Ovary (tissue), 9 donors: ENCODE data around the gene SOCS1. TPM values are rescaled to one million over a fixed set of nuclear protein-coding genes. Genes with fewer than 3 reads are reported as not detected.

Experiments
- DNase-seq, 5 donors: peaks; one replicate each; pipeline ENCODE4 v3.0.0-alpha.2; 2019 to 2020
- H3K27ac ChIP-seq, 2 donors: fragments of 200-600 bp; one replicate each; pipeline versions ENCODE4 v1.5.1 to v1.8.0; 2019 to 2022
- H3K27me3 ChIP-seq: fragments of 200-600 bp; one replicate; pipeline ENCODE4 v1.8.0; 2022
- H3K36me3 ChIP-seq: fragments of 200-600 bp; sonication (generic); one replicate; pipeline ENCODE4 v1.5.1; 2019
- H3K4me1 ChIP-seq: one replicate; pipeline ENCODE4 v1.8.1; 2013; ENCODE audit warnings: mild to moderate bottlenecking, moderate library complexity; ENCODE audit not compliant: insufficient read depth
- H3K4me3 ChIP-seq: fragments of 200-600 bp; sonication (generic); one replicate; pipeline ENCODE4 v1.5.1; 2017
- H3K9me3 ChIP-seq, 2 donors: fragments of 200-600 bp in 1 of 2; sonication (generic) in 1 of 2; one replicate each; pipeline versions ENCODE4 v1.5.1 to v1.8.1; 2013 to 2019; ENCODE audit warnings: mild to moderate bottlenecking in 1 of 2, moderate library complexity in 1 of 2
- EP300 ChIP-seq: sonication (generic); formaldehyde crosslinking; IDR thresholded peaks from one replicate; pipeline ENCODE4 v1.6.1; 2017; ENCODE audit warnings: antibody characterized with exemption
- POLR2A ChIP-seq: fragments of 450-650 bp; IDR thresholded peaks from one replicate; pipeline ENCODE4 v1.6.1; 2017; ENCODE audit warnings: antibody characterized with exemption, mild to moderate bottlenecking, moderate library complexity
- WGBS, 3 donors: extraction: QIAGEN DNeasy Blood & Tissue Kit in 1 of 3; methylation state at CpG; one replicate each; pipeline versions ENCODE4 v1.1.5 to v1.1.7; 2013 to 2017; 5-methylcytosine and 5-hydroxymethylcytosine counted together
- intact Hi-C, 4 donors: fragments of 100-400 bp; cut with DNase I; formaldehyde crosslinking; loops; one replicate each; pipeline versions ENCODE4 v1.11.0 to v1.15.1; 2022 to 2023
- polyA plus RNA-seq, 2 donors: library from polyadenylated mRNA; stranded (reverse); fragments of 200-250 nt in 1 of 2; fragments of 350-450 nt in 1 of 2; fragmentation: Illumina TruSeq in 1 of 2; extraction: RNeasy Lipid Tissue Mini Kit (QIAGEN cat#74804) in 1 of 2; gene quantifications; one replicate each; pipeline ENCODE4 v1.2.3, GENCODE V29; 2013 to 2014
- total RNA-seq, 7 donors: library from RNA; depleted of rRNA in 2 of 7; stranded (reverse); fragments of >200 nt in 2 of 7; fragmentation: NEBNext Ultra II Directional in 3 of 7; extraction: Animal tissue kit (Norgen Biotek cat#: 25700) in 3 of 7; gene quantifications; one replicate each; pipeline versions ENCODE4 v1.1.0 to v1.2.4, GENCODE V29; 2016 to 2023
- TF ChIP-seq, protein P1 (sequence below), 3 donors: fragments of 450-650 bp in 2 of 3; fragments of 200-600 bp in 1 of 3; IDR thresholded peaks; one replicate each; pipeline versions ENCODE4 v1.5.1 to v1.8.0; 2016 to 2022; ENCODE audit warnings: antibody characterized with exemption in 3 of 3, mild to moderate bottlenecking in 1 of 3
- donor health status: DM: no; HTN: no; CAD: no; lungs with moderate emphysema.
- donor health status: DM: no; HTN: no; CAD: no.
- donor health status: Bipolar disorder and iron deficiency.
- donor health status: DM: yes; HTN: yes; CAD: no.
- donor health status: DM: no; HTN: no; CAD: no.
- donor health status: DM: yes; HTN: yes; CAD: no.

SOCS1 gene
- total and polyA plus RNA-seq, 9 donors = 1.1 to 42.7 (median 8.3) TPM

DNA sequence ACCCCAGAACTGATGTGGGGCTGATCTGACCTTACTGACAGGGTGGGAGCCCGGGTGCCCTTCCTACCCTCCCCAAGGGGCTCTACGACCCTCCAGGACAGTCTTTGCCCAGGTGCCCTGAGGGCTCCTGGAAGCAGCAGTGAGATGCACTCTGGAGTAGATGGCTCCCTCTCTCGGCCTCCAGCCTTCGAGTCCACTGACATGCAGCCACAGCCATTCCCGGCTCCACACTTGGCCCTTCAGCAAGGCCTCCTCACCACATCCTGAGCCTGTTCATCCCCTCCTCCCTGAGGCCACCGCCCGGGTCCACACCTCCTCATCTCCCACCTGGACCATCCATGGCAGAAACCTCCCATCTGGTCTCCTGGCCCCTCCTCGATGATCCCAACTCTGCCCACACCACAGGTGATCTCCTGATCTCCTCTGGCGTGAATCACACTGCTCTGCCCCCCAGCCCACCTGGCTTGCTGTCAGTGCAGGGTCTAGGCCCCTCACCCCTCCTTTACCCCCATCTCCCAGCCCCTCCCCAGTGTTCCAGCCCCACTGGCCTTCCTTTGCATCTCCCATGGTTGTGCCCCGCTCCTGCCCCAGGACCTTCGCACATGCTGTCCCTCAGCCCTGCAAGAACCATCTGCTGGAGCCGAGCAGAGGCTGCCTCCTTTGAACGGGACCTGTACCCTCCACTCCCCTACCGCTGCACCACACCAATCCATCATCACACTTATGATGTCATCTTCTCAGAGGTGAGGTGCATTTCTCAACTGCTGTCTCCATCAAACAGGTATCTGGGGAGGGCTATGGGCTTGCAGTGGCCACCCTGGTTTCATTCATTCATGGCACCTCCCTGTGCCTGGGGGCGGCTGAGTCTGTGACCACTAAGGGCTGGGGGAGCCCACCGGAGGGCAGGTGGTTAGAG, 44.7 kb downstream of the SOCS1 start:
- H3K36me3 ChIP-seq = no peaks in the 10 kb centered on the region
- TF ChIP-seq, protein P1, sequence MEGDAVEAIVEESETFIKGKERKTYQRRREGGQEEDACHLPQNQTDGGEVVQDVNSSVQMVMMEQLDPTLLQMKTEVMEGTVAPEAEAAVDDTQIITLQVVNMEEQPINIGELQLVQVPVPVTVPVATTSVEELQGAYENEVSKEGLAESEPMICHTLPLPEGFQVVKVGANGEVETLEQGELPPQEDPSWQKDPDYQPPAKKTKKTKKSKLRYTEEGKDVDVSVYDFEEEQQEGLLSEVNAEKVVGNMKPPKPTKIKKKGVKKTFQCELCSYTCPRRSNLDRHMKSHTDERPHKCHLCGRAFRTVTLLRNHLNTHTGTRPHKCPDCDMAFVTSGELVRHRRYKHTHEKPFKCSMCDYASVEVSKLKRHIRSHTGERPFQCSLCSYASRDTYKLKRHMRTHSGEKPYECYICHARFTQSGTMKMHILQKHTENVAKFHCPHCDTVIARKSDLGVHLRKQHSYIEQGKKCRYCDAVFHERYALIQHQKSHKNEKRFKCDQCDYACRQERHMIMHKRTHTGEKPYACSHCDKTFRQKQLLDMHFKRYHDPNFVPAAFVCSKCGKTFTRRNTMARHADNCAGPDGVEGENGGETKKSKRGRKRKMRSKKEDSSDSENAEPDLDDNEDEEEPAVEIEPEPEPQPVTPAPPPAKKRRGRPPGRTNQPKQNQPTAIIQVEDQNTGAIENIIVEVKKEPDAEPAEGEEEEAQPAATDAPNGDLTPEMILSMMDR (IDR thresholded peaks at IDR 0.05) = no peak
- TF ChIP-seq POLR2A (no peak), EP300 (no peak)
- no peaks in the 10 kb centered on the region for H3K9me3 ChIP-seq
- H3K4me1 ChIP-seq = peaks cover 3% of the 10 kb centered on the region
- intact Hi-C loops = no loop called here
- DNase-seq = no peak
- WGBS, 3 donors = 52 to 56% (median 55%) methylated on average over 16 of the region's 16 CpGs
- H3K27ac ChIP-seq = no peak overlapping the region
- no peaks in the 10 kb centered on the region for H3K27me3 ChIP-seq
- no peak overlapping the region for H3K4me3 ChIP-seq

DNA sequence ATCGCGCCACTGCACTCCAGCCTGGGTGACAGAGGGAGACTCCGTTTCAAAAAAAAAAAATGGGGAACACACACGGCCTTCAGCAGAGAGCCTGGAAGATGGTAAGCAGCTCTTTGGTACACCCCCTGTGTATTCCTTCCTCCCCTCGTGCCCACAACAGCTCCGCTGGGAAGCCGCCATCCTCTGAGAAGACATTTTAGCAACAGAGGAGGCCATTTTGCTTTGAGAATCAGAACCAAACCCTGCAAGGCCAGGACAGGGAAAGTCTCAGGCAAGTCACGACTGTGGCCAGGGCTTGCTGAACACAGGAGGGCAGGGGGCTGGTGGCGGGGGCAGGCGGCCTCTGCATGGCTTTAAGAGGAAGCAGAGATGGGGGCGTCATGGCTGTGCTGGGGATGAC, 45.7 kb downstream of the SOCS1 start:
- DNase-seq = no peak
- no peaks in the 10 kb centered on the region for H3K36me3 ChIP-seq
- TF ChIP-seq, protein P1 (IDR thresholded peaks at IDR 0.05) = no peak
- TF ChIP-seq EP300 = no peak
- intact Hi-C loops = no loop called here
- WGBS, 3 donors = 88 to 92% (median 92%) methylated on average over 11 of the region's 11 CpGs
- no peak overlapping the region for H3K4me3 ChIP-seq
- no peaks in the 10 kb centered on the region for H3K9me3 ChIP-seq
- H3K27me3 ChIP-seq = no peaks in the 10 kb centered on the region
- H3K27ac ChIP-seq = no peak overlapping the region
- peaks cover 3% of the 10 kb centered on the region for H3K4me1 ChIP-seq

DNA sequence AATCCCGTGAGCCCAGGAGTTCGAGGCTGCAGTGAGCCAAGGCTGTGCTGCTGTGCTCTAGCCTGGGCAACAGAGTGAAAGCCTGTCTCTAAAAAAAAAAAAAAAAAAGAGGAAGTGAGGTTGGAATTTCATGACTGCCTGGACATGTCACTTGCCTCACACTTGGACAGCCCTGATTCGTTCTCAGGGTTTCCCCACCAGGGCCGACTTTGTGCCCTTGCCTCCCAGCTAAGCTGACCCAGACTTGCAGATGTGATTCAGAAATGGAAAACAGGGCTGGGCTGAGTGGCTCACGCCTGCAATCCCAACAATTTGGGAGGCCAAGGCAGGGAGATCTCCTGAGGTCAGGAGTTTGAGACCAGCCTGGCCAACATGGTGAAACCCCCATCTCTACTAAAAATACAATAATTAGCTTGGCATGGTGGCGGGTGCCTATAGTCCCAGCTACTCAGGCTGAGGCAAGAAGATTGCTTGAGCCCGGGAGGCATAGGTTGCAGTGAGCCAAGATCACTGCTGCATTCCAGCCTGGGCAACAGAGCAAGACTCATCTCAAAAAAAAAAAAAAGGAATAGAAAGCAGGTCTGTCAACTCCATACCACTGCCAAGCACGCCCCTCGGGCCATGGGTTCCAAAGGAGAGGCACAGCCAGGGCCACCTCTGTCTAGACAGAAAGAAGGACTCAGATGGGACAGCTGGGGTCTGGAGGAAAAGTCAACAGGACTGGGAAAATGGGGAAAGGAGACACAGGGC, 46.9 kb downstream of the SOCS1 start:
- Histone ChIP-seq H3K4me3 (no peak overlapping the region), H3K27me3 (no peaks in the 10 kb centered on the region), H3K36me3 (no peaks in the 10 kb centered on the region), H3K4me1 (peaks cover 3% of the 10 kb centered on the region), H3K9me3 (no peaks in the 10 kb centered on the region), H3K27ac (no peak overlapping the region)
- intact Hi-C loops = no loop called here
- TF ChIP-seq EP300 = no peak
- TF ChIP-seq POLR2A = no peak
- TF ChIP-seq, protein P1 (IDR thresholded peaks at IDR 0.05) = no peak
- no peak for DNase-seq
- 76 to 86% (median 80%) methylated on average over 9 of the region's 9 CpGs for WGBS, 3 donors

DNA sequence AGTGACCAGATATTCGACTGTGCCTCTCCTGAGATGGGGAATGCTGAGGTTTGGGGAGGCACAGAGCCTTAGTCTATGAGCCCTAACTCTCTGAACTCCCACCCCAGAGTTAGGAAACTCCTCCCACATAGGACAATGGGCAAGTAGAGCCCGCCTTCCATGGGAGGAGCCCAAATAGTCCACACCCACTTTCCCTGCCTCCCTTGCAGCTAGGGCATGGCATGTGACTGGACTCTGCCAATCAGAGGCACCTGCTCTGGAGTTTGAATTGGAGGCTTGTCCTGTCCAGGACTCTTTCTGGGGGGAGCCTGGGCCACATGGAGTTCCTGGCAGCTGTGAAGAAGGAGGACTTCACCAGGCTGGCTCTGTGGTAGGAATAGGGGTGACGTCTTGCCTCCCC, 48.4 kb downstream of the SOCS1 start:
- Histone ChIP-seq H3K27ac (no peak overlapping the region), H3K36me3 (no peaks in the 10 kb centered on the region), H3K9me3 (no peaks in the 10 kb centered on the region), H3K27me3 (no peaks in the 10 kb centered on the region), H3K4me1 (peaks cover 3% of the 10 kb centered on the region), H3K4me3 (no peak overlapping the region)
- intact Hi-C loops = no loop called here
- no peak for DNase-seq
- TF ChIP-seq POLR2A (no peak), EP300 (no peak)
- TF ChIP-seq, protein P1 (IDR thresholded peaks at IDR 0.05) = no peak
- 93 to 96% (median 96%) methylated on average over 3 of the region's 3 CpGs for WGBS, 3 donors
